NCI-H1092 treated with DMSO at 0.1 percent for 48 hours (cell line): Measurements from ENCODE around the gene DNMT3A.
"Not testable (repeated sequence)": the region's sequence is repeated elsewhere in the genome, so short reads cannot be mapped to it uniquely, and the experiment has no call there.

ENCODE experiments used
- DNase-seq: peaks from one replicate; lab custom pipeline; 2025; lab: John Stamatoyannopoulos, UW

The DNMT3A gene

GRCh38 chr2:25283921-25284320, 57.8 kb downstream of the DNMT3A start:
- DNase-seq: no peak

DNA sequence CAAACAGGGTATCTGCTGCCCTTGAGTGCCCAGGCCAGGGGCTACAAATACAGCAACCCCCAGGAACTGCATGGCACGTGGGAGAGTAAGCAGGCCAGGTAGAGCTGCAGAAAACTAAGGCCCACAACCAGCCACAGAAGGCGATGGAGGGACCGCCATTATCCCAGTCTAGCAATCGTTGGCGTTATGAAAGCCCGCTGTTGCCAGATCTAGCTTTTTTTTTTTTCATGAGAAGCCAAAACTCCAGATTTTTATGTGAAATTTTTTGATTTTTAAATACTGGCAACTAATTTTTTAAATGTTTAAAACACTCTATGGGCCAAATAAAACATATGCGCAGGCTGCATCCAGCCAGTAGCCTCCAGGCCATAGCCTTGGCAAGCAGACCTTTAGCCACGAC, 59.8 kb downstream of the DNMT3A start:
- no peak for DNase-seq

DNA sequence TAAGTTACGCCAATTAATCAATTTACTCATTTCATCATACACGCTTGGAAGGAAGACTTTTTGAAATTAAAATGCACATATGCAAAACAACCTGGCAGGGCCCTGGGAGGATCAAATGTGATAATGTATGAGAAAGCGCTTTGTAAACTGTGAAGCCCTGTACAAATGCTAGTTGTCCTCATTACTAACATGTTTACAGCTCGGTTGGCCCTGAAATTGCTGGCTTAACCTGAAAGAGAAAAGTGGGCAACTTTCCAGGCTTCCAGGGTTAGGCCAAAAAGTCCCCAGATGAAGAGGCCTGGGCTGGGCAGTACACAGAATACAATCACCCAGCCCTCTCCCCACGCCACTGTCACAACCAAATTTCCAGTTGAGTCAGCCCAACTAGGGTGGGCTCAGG, 60.2 kb downstream of the DNMT3A start:
- no peak for DNase-seq

DNA sequence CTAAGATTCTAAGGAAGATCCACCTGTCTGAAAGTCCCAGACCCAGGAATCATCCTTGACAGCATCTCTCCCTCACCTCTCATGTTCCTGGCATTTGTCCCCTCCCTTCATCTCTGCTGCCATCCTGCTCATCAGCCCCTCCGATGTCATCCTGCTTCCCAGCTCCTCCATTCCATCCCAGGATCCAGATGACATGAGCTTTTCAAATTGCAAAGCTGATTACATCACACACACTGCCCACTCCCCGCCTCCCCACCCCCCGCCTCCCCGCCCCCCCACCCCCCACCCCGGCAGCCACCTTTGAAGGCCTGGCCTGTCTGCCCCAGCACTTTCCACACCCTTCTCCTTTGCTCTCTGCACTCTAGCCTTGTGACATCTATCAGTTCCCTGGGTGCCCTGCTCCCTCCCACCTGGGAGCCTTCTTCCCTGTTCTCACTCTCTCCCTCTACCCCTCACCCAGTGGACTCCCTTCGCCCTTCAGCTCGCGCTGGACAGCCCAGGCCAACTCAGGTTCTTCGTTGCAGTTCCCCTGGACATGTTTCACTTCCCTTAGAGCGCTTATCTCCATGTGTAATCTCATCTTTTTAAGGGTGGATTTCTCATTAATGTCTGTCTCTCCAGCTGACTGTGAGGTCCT, 61.6 kb downstream of the DNMT3A start:
- no peak for DNase-seq

DNA sequence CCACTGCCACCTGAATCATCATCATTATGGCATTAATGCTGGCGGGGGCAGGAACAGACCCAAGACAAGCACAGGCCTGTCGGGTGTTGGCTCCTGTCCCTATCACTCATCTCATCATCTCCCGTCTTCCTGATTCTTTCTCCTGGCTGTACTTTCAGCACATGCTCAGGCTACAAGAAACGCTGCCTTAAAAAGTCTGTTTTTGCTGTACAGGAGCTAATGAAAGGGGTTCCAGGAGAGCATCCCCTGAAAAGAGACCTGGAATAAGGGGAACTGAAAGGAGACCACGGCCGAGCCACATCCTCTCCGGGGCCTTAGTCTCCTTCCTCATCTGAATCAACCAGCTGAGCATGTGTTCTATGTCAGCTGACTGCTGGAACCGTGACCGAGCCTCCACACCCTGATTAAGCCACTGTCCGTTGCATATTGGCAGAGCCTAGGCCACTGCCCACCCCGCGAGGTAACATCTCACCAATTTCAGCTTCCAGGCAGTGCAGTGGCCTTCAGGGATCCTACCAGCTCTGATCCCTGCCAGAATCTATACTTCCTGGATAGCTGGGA, 62.6 kb downstream of the DNMT3A start:
- no peak for DNase-seq

- no peak for DNase-seq
Observed at GRCh38 chr2:25276569-25277465, 64.9 kb downstream of the DNMT3A start.

DNA sequence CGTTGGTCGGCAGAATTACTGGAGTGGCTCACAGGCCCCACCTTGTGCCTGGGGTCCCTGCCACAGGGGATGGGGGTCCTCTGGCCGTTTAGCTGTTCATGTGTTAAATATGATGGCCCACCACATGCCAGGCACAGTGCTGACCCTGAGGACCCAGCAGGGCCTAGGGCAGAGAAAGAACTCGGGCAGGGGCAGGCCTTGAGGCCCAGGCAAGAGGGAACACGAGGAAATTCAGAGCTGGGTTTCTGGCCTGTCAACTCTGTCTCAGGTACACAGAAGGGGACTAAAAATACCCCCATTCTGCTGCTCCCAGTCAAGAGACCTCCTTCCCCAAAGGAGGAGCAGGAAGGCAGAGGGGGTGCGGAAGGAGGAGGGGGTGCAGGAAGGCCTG, 66.2 kb downstream of the DNMT3A start:
- no peak for DNase-seq

- DNase-seq: no peak
Observed at GRCh38 chr2:25274868-25275574, 66.7 kb downstream of the DNMT3A start.

DNA sequence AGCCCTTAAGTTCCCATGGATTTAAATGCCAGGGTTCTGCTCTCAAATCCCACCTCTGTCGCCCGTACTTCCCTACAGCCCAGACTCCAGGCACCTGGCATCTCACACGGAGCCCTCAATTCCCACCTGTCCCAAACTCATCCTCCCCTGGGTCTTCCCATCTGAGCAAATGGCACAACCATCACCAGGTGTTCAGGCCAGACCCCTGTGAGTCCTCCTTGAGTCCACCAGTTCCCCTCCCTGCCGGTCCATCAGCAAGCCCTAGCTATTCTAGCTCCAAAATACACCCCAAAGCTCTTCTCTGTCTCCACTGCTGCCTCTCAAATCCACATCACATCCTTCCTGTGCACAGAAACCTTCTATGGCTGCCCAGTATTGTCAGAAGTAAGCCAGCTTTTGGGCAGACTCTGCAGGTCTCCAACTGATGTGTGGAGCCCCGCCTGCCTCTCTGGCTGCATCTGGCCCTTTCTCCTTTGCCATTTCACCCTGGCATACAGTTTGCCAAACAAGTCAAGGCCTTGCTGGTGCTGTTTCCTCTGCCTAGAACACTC, 67.7 kb downstream of the DNMT3A start:
- DNase-seq: no peak

DNA sequence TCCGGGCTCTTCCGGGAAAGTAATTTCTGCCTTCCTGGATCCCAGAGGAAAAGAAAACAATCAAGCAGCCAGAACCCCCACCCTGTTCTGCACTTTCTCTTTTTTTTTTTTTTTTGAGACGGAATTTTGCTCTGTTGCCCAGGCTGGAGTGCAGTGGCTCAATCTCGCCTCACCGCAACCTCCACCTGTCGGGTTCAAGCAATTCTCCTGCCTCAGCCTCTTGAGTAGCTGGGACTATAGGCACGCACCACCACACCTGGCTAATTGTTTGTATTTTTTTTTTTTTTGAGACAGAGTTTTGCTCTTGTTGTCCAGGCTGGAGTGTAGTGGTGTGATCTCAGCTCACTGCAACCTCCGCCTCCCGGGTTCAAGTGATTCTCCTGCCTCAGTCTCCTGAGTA, 69.0 kb downstream of the DNMT3A start:
- DNase-seq: not testable (repeated sequence)

DNA sequence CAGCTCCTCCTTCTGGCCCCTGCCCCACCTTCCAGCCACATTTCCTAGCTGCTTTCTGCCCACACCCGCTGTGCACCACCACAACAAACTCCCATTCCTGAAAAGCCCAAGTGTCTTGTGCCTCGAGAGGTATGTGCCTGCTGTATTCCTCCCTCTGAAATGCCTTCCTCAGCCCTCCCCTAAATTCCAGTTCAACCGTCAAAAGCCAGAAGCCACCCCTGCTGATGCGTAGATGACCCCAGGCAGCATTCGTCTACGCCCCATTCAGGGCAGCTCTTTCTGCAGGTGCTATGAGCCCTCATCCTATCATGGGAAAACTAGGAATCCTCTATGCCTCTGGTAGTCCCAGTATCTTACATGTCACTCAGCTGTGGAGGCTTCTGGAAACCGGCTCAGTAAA, 71.7 kb downstream of the DNMT3A start:
- no peak for DNase-seq

DNA sequence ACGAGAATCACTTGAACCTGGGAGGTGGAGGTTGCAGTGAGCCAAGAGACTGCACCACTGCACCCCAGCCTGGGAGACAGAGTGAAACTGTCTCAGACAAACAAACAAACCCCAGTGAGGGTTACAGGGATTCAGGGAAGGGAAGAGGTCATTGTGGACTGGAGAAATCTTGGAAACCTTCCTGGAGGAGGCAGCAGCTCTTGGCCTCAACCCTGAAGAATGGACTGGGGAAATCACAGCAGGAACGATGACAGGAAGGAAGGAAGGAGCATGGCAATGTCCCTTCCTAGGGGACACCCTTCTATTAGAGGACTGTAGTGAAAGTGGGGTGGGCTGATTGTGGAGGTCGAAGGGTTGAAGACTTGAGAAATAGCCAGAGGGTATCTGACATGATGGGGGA, 72.5 kb downstream of the DNMT3A start:
- no peak for DNase-seq

- no peak for DNase-seq
Observed at GRCh38 chr2:25268139-25268538, 73.6 kb downstream of the DNMT3A start.

DNA sequence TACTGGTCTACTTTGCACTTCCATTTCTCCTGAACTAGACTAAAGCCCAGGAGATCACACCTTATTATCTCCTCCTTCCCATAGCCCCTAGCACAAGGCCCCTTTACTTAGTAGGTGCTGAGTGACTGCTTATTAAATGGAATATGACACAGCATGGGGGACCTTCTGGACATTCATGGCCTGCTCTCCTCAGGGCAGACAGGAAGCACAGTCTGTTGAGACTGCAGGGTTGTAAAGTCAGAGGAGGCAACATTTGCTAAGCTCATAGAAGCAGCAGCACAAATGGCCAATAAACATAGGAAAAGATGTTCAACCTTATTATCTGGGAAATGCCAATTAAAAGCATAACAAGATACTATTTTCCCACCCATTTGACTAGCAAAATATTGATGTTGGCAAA, 75.3 kb downstream of the DNMT3A start:
- DNase-seq: peak; percentile 19

DNA sequence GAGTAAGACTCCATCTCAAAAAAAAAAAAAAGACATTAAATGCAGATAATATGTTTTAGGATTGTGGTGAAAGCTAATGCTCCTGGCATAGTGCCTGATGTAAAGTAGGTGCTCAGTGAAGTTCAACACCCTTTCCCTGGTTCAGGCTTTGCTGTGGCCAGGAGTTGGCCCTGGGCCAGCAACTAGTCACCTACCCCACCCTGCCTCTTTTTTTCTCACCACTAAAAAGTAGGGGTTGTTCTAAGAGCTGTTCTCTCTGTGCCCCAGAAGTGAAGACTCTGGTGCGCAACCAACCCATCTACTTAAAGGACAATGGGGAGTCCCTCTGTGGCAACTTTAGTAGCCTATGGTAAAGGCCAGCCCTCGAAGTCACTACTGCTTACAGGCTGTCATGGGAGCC, 75.9 kb downstream of the DNMT3A start:
- DNase-seq: peak; percentile 3

- DNase-seq: no peak
Observed at GRCh38 chr2:25265001-25265400, 76.7 kb downstream of the DNMT3A start.

GRCh38 chr2:25262288-25262687, 79.4 kb downstream of the DNMT3A start:
- DNase-seq: no peak

- DNase-seq: no peak
Observed at GRCh38 chr2:25259737-25260124, 82.0 kb downstream of the DNMT3A start.

DNA sequence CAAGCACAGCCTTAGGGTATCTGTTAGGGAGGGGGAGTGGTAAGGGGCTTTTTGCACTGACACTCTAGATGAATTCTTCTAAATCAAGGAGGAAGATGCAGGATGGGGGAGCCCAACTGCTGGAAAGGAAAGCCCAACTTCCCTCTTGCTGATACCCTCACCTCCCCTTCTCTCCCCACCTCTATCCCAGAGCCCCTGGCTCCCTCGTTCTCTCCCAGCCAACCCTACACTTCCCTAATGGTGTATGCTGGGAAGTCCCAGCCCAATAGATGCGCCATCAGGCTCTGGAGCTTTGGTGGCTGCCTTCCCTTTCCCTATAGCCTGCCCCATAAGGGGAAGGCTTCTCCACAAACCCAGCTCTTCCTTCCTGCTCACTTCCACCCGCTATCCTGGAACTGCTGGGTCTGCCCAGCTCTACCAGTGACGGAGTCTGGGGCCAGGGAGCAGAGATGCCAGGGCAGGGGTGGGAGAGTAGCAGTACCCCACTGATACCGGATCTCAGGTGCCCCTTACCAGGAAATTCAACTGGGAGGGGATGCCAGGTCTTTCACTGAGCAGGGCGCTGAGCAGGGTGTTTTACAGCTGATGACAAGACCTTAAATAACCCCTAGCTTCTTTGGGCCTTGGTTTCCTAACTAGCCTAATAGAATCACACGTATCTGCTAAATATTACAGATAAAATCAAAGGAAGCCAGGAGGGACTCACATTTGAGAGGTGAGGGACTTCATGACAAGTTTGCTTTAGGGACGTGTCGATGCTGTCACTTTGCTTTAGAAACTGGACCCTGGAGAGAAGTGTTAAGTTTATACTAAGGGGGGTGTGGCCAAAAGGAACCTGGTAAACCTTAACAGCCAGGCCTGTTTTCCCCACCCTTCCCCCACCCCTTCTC, 82.6 kb downstream of the DNMT3A start:
- DNase-seq: no peak

DNA sequence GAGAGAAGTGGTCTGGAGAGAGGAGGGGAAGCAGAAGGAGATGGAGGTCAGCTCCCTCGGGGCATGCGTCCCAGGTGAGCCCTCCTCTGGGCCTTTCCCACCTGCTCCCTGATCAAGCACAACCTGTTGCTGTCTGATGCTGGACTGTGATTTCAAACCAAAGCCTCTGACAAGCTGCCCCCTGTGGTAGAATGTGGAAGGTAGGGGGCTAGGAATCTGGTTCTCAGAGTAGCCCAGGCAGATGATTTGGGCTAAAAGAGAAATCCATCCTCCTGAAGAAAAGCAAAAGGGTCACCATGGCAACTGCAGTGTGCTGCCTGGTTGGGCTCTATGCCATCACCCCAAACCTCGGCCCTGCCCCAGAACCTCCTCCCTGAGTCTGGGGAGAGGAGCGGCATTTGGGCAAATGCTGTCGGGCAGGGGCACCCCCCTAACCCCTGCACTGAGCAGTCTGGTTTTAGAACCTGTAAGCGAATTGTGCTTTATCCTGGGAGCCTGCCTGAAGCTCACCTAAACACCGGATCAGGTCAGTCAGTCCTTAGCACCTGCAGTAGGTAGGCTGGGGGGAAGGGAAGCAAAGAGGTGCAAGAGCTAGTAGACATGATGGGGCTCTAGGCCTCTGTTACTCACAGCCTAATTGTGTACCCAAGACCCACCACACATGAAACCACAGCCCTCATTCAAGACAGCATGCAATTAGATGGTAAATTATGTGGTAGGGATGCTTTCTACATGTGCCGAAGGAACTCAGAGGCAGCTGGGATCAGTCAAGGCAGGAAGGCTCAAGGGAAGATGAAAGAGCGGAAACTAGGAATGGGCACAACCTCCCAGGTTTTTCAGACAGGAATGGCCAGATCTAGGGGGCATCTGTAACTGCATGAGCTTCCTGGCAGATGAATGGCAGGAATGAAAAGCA, 83.5 kb downstream of the DNMT3A start:
- DNase-seq: no peak
